Hepatocyte (in vitro differentiated cells): Measurements from ENCODE around the gene CDA. TPM values are rescaled to one million over a fixed set of nuclear protein-coding genes. Genes with fewer than 3 reads are reported as not detected.

Experiments used
- DNase-seq: peaks from one replicate; pipeline ENCODE4 v3.0.0-alpha.2; 2016; ENCODE audit warnings: low spot score
- H2AFZ ChIP-seq: fragments of 200-600 bp; sonication (generic); 2 replicates; pipeline ENCODE4 v1.6.0; 2016; ENCODE audit warnings: antibody characterized with exemption, mild to moderate bottlenecking
- H3K27ac ChIP-seq: fragments of 200-600 bp; sonication (generic); 2 replicates; pipeline ENCODE4 v1.5.1; 2016; ENCODE audit warnings: mild to moderate bottlenecking
- H3K27me3 ChIP-seq: fragments of 200-600 bp; sonication (generic); 2 replicates; pipeline ENCODE4 v1.6.1; 2016
- H3K36me3 ChIP-seq: fragments of 200-600 bp; sonication (generic); replicated peaks from 2 replicates; pipeline ENCODE4 v1.5.1; 2016; ENCODE audit warnings: low read depth; ENCODE audit not compliant: insufficient read depth
- H3K4me1 ChIP-seq: fragments of 200-600 bp; sonication (generic); 2 replicates; pipeline ENCODE4 v1.5.1; 2016; ENCODE audit warnings: mild to moderate bottlenecking, moderate library complexity; ENCODE audit not compliant: insufficient read depth
- H3K4me2 ChIP-seq: fragments of 200-600 bp; sonication (generic); 2 replicates; pipeline ENCODE4 v1.6.0; 2016
- H3K4me3 ChIP-seq: fragments of 200-600 bp; sonication (generic); 2 replicates; pipeline ENCODE4 v1.5.1; 2016; ENCODE audit warnings: mild to moderate bottlenecking
- H3K79me2 ChIP-seq: fragments of 200-600 bp; sonication (generic); 2 replicates; pipeline ENCODE4 v1.6.0; 2017; ENCODE audit warnings: mild to moderate bottlenecking
- H3K9me2 ChIP-seq: fragments of 200-600 bp; sonication (generic); replicated peaks from 2 replicates; pipeline ENCODE4 v1.6.0; 2017; ENCODE audit warnings: mild to moderate bottlenecking; ENCODE audit not compliant: insufficient read depth
- H3K9me3 ChIP-seq: fragments of 200-600 bp; sonication (generic); 2 replicates; pipeline ENCODE4 v1.5.1; 2016; ENCODE audit warnings: low read depth, mild to moderate bottlenecking
- H4K20me1 ChIP-seq: fragments of 200-600 bp; sonication (generic); 2 replicates; pipeline ENCODE4 v1.6.0; 2016; ENCODE audit warnings: mild to moderate bottlenecking; ENCODE audit not compliant: insufficient read depth, poor library complexity, severe bottlenecking
- EZH2 ChIP-seq: fragments of 200-600 bp; sonication (generic); IDR thresholded peaks from 2 replicates; pipeline ENCODE4 v1.6.1; 2016; ENCODE audit warnings: antibody characterized with exemption, mild to moderate bottlenecking, borderline replicate concordance
- EZH2phosphoT487 ChIP-seq: fragments of 200-600 bp; sonication (generic); IDR thresholded peaks from one replicate; pipeline ENCODE4 v1.6.1; 2018; ENCODE audit warnings: antibody characterized with exemption, mild to moderate bottlenecking, low read depth, moderate library complexity; ENCODE audit not compliant: unreplicated experiment, severe bottlenecking
- WGBS: methylation state at CpG from one replicate; pipeline ENCODE4 v1.1.6; 2016; ENCODE audit warnings: low lambda C conversion rate; ENCODE audit errors: missing lambda C conversion rate; 5-methylcytosine and 5-hydroxymethylcytosine counted together
- polyA plus RNA-seq: library from polyadenylated mRNA; unstranded; fragments of >200 nt; fragmentation: Nextera tagmentation; extraction: Ambion mirVana; gene quantifications from 2 replicates; pipeline ENCODE4 v1.2.1, GENCODE V29; 2016
- total RNA-seq: library from RNA; depleted of rRNA; stranded (reverse); fragments of >200 nt; gene quantifications from 2 replicates; pipeline ENCODE4 v1.2.3, GENCODE V29; 2014
- TF ChIP-seq, protein P1 (sequence below): fragments of 200-600 bp; sonication (generic); IDR thresholded peaks from 2 replicates; pipeline ENCODE4 v1.5.1; 2016; ENCODE audit warnings: antibody characterized with exemption, mild to moderate bottlenecking; ENCODE audit not compliant: poor library complexity

Gene CDA
- total and polyA plus RNA-seq, 2 experiments from 2014 or later, result 2.1 TPM

DNA sequence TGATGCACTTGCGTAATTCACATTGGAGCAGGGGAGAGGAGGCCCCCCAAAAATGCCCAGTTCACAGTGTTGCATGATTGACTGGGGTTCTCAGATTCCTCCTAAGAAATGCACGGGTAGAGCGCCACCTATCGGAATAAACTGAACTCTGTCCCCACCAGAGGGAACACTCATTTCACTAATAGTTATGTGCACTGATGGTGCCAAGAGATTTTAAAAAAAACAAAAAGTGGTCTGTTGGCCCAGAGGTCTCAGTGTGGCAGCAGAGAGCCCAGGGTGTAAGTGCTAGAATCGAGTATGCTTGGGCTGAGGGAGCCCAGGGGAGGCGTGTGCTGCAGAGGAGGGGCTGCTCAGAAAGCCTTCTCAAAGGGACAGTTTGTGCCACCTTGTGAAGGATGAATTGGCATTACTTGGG lies 51.3 kb downstream of the CDA start:
- H2AFZ ChIP-seq, result no peak overlapping the region
- peak; percentile 76 for DNase-seq
- H3K27ac ChIP-seq, result no peak overlapping the region
- WGBS, result 32% methylated on average over 6 of the region's 6 CpGs
- no peaks in the 10 kb centered on the region for H4K20me1 ChIP-seq
- H3K36me3 ChIP-seq, result no peaks in the 10 kb centered on the region
- no peak for TF ChIP-seq EZH2
- TF ChIP-seq, protein P1, sequence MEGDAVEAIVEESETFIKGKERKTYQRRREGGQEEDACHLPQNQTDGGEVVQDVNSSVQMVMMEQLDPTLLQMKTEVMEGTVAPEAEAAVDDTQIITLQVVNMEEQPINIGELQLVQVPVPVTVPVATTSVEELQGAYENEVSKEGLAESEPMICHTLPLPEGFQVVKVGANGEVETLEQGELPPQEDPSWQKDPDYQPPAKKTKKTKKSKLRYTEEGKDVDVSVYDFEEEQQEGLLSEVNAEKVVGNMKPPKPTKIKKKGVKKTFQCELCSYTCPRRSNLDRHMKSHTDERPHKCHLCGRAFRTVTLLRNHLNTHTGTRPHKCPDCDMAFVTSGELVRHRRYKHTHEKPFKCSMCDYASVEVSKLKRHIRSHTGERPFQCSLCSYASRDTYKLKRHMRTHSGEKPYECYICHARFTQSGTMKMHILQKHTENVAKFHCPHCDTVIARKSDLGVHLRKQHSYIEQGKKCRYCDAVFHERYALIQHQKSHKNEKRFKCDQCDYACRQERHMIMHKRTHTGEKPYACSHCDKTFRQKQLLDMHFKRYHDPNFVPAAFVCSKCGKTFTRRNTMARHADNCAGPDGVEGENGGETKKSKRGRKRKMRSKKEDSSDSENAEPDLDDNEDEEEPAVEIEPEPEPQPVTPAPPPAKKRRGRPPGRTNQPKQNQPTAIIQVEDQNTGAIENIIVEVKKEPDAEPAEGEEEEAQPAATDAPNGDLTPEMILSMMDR, result peak; percentile 80
- no peaks in the 10 kb centered on the region for H3K9me2 ChIP-seq
- no peaks in the 10 kb centered on the region for H3K9me3 ChIP-seq
- H3K4me1 ChIP-seq, result no peaks in the 10 kb centered on the region
- H3K79me2 ChIP-seq, result peaks cover 5% of the 10 kb centered on the region
- H3K27me3 ChIP-seq, result no peaks in the 10 kb centered on the region
- H3K4me3 ChIP-seq, result no peak overlapping the region
- H3K4me2 ChIP-seq, result no peak overlapping the region

DNA sequence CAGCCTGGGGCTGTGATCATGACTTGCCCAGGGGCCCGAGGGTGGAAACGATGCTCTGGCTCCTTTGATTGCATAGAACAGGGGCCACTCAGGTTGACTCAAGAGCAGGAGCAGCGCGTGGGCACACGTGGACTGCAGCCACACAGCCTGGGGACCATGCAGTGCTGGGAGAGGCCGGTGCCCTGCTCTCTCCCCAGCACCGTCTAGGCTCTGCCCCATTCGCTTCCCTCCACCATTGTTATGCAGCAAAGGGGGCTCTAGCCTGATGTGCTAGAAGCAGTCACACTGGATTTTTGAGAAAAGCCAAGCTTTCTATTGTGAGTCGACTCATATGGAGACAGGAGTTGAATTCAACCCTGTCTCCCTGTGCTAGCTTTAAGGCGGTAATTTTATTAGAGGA lies 53.1 kb downstream of the CDA start:
- no peaks in the 10 kb centered on the region for H3K36me3 ChIP-seq
- no peak for DNase-seq
- no peaks in the 10 kb centered on the region for H3K4me1 ChIP-seq
- no peak overlapping the region for H2AFZ ChIP-seq
- no peaks in the 10 kb centered on the region for H3K79me2 ChIP-seq
- no peaks in the 10 kb centered on the region for H3K9me3 ChIP-seq
- H3K27ac ChIP-seq, result no peak overlapping the region
- no peak overlapping the region for H3K4me3 ChIP-seq
- no peaks in the 10 kb centered on the region for H4K20me1 ChIP-seq
- no peaks in the 10 kb centered on the region for H3K27me3 ChIP-seq
- 83% methylated on average over 10 of the region's 10 CpGs for WGBS
- TF ChIP-seq EZH2 (no peak), EZH2phosphoT487 (no peak)
- H3K9me2 ChIP-seq, result no peaks in the 10 kb centered on the region
- H3K4me2 ChIP-seq, result no peak overlapping the region

DNA sequence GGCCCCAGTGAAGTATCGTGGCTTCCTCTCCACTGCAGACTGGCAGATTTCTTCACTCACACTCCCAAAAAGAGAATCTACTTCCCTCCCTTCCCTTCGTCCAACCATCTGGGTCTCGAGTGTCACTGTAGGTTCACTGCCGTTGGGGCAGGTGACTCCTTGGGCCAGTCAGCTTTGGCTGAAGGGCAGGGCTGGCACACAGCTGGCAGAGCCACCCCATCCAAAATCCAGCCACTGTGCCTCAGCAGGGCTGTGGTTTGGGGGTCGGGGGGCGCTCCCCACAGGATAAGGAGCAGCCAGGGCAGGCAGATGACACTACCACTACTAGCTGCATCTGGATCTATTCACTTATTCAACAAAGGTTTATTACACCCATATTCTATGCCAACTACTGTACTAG lies 54.2 kb downstream of the CDA start:
- Histone ChIP-seq H3K79me2 (no peaks in the 10 kb centered on the region), H3K36me3 (no peaks in the 10 kb centered on the region), H3K4me2 (no peak overlapping the region), H3K4me1 (no peaks in the 10 kb centered on the region), H3K9me2 (no peaks in the 10 kb centered on the region), H3K27me3 (no peaks in the 10 kb centered on the region), H3K9me3 (no peaks in the 10 kb centered on the region), H4K20me1 (no peaks in the 10 kb centered on the region), H3K27ac (no peak overlapping the region), H3K4me3 (no peak overlapping the region), H2AFZ (no peak overlapping the region)
- no peak for TF ChIP-seq EZH2phosphoT487
- TF ChIP-seq, protein P1, result no peak
- TF ChIP-seq EZH2, result no peak
- no peak for DNase-seq
- 81% methylated on average over 6 of the region's 6 CpGs for WGBS

DNA sequence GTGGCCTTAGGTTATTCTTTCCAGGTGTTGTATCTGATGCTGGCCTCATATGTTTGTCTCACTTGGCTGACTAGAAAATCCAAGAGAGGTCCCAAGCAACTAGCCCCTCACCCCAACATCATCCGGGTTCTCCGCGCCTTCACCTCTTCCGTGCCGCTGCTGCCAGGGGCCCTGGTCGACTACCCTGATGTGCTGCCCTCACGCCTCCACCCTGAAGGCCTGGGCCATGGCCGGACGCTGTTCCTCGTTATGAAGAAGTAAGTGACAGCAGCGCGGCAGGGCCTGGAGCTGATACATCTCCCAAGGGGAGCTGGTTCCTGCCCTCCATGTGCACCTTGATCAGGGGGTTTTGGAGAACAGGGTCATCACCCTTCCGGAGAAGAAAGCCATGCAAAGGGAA lies 55.5 kb downstream of the CDA start:
- H3K27me3 ChIP-seq, result no peaks in the 10 kb centered on the region
- H3K9me2 ChIP-seq, result no peaks in the 10 kb centered on the region
- no peak for DNase-seq
- H3K4me3 ChIP-seq, result no peak overlapping the region
- no peaks in the 10 kb centered on the region for H3K36me3 ChIP-seq
- no peak overlapping the region for H3K4me2 ChIP-seq
- H3K27ac ChIP-seq, result no peak overlapping the region
- TF ChIP-seq, protein P1, result no peak
- TF ChIP-seq EZH2phosphoT487, result no peak
- TF ChIP-seq EZH2, result no peak
- H3K79me2 ChIP-seq, result no peaks in the 10 kb centered on the region
- no peak overlapping the region for H2AFZ ChIP-seq
- no peaks in the 10 kb centered on the region for H3K9me3 ChIP-seq
- WGBS, result 99% methylated on average over 12 of the region's 13 CpGs
- H3K4me1 ChIP-seq, result no peaks in the 10 kb centered on the region
- no peaks in the 10 kb centered on the region for H4K20me1 ChIP-seq
